Activated CD4-positive, alpha-beta T cell treated with anti-CD3 and anti-CD28 coated beads for 36 hours (primary cell): ENCODE measurements around the gene SDCCAG8. TPM values are rescaled to one million over a fixed set of nuclear protein-coding genes. Genes with fewer than 3 reads are reported as not detected.

Experiments
- ATAC-seq: fragments of 200-7000 bp; cut with Tn5 transposase; one replicate; pipeline ENCODE4 v1.10.0; 2021; ENCODE audit warnings: mild to moderate bottlenecking, moderate library complexity
- CTCF ChIA-PET: fragments of 350-600 bp; sonication (Branson Sonifier 250); formaldehyde crosslinking; loops from one replicate; lab custom pipeline; 2021; ENCODE audit warnings: antibody characterized with exemption; lab: Charles Lee
- POLR2A ChIA-PET: fragments of 350-600 bp; sonication (Branson Sonifier 250); formaldehyde crosslinking; loops from one replicate; lab custom pipeline; 2021; ENCODE audit warnings: antibody characterized with exemption, inconsistent platforms; lab: Charles Lee
- DNase-seq: peaks from one replicate; pipeline ENCODE4 v3.0.0-alpha.2; 2020
- H3K27ac Mint-ChIP-seq: one replicate; pipeline ENCODE4 v1.8.0; 2021; ENCODE audit warnings: mixed read lengths
- H3K27me3 Mint-ChIP-seq: one replicate; pipeline ENCODE4 v1.8.0; 2021; ENCODE audit warnings: mixed read lengths
- H3K36me3 Mint-ChIP-seq: one replicate; pipeline ENCODE4 v1.8.0; 2021; ENCODE audit warnings: low read depth, mixed read lengths
- H3K4me1 Mint-ChIP-seq: one replicate; pipeline ENCODE4 v1.8.0; 2021; ENCODE audit warnings: mixed read lengths
- H3K4me3 Mint-ChIP-seq: one replicate; pipeline ENCODE4 v1.8.0; 2021; ENCODE audit warnings: mild to moderate bottlenecking, moderate library complexity, mixed read lengths
- H3K9me3 Mint-ChIP-seq: one replicate; pipeline ENCODE4 v1.8.0; 2021; ENCODE audit warnings: low read depth, mixed read lengths
- intact Hi-C, 2 experiments: fragments of 100-400 bp; cut with DNase I in 1 of 2; cut with micrococcal nuclease in 1 of 2; formaldehyde crosslinking; loops; one replicate each; pipeline versions ENCODE4 v1.14.2 to v1.15.1; 2022 to 2024; cut with DNase I, micrococcal nuclease
- total RNA-seq, 2 experiments: library from RNA; stranded (reverse); gene quantifications; one replicate each; pipeline ENCODE4 v1.2.3, GENCODE V29; 2021

Gene SDCCAG8
- total RNA-seq, 2 experiments from 2014 or later: 26.4 to 26.5 TPM

- POLR2A ChIA-PET: no interaction called here
- H3K27ac Mint-ChIP-seq: no peak overlapping the region
- CTCF ChIA-PET: interaction anchor here (0.9 kb wide), 1 partner anchor 527 kb away, joined by 3 read pairs; no protein-coding TSS in a partner anchor
Observed at GRCh38 chr1:243465738-243466137, 209.9 kb downstream of the SDCCAG8 start.

GRCh38 chr1:243469497-243469896 lies 213.7 kb downstream of the SDCCAG8 start:
- intact Hi-C loops: no loop called here
- DNase-seq (no peak), ATAC-seq (no peak)
- ChIA-PET POLR2A (no interaction called here), CTCF (interaction anchor here (0.6 kb wide), 1 partner anchor 410 kb away, joined by 3 read pairs; no protein-coding TSS in a partner anchor)
- H3K27me3 Mint-ChIP-seq: no peaks in the 10 kb centered on the region
- H3K9me3 Mint-ChIP-seq: no peaks in the 10 kb centered on the region
- H3K36me3 Mint-ChIP-seq: no peaks in the 10 kb centered on the region
- H3K4me1 Mint-ChIP-seq: peaks cover 10% of the 10 kb centered on the region
- H3K27ac Mint-ChIP-seq: no peak overlapping the region
- no peak overlapping the region for H3K4me3 Mint-ChIP-seq

More at GRCh38 chr1:243465738-243466137, 209.9 kb downstream of the SDCCAG8 start:
- intact Hi-C loops: no loop called here
- Mint-ChIP-seq H3K9me3 (no peaks in the 10 kb centered on the region), H3K27me3 (no peaks in the 10 kb centered on the region), H3K4me1 (no peaks in the 10 kb centered on the region), H3K4me3 (no peak overlapping the region), H3K36me3 (peaks cover 3% of the 10 kb centered on the region)
- ATAC-seq (no peak), DNase-seq (no peak)

DNA sequence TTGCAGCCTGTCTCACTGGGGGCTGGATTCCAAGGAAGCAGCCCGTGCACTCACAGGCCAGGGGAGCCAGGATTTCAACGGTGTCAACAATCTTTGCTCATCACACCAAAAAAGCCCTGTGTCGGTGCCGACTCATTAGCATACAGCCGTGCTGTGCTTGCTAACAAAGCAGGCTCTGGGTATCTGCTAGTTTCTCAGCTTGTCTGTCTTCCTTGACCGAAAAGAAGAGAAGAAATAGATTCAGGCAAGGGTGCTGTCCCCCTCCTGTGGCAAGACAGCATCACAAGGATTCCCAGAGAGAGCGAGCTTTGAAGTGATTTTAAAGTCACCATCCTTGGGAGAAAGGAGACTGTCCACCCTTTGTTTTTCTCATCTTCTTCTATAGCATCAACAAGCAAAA lies 214.7 kb downstream of the SDCCAG8 start:
- intact Hi-C loops: loop anchor here in 1 of 2 experiments (10.0 kb wide), 1 partner anchor 804 kb away; no protein-coding TSS in a partner anchor
- H3K27me3 Mint-ChIP-seq: no peaks in the 10 kb centered on the region
- no peaks in the 10 kb centered on the region for H3K36me3 Mint-ChIP-seq
- ATAC-seq (no peak), DNase-seq (no peak)
- ChIA-PET POLR2A (no interaction called here), CTCF (no interaction called here)
- H3K27ac Mint-ChIP-seq: no peak overlapping the region
- H3K4me1 Mint-ChIP-seq: peaks cover 10% of the 10 kb centered on the region
- H3K9me3 Mint-ChIP-seq: no peaks in the 10 kb centered on the region
- H3K4me3 Mint-ChIP-seq: no peak overlapping the region

GRCh38 chr1:243471026-243471685 lies 215.3 kb downstream of the SDCCAG8 start:
- DNase-seq: no peak
- POLR2A ChIA-PET: no interaction called here
- no peaks in the 10 kb centered on the region for H3K36me3 Mint-ChIP-seq
- H3K4me3 Mint-ChIP-seq: no peak overlapping the region
- no peaks in the 10 kb centered on the region for H3K9me3 Mint-ChIP-seq
- intact Hi-C loops: loop anchor here in 1 of 2 experiments (10.0 kb wide), 1 partner anchor 804 kb away; no protein-coding TSS in a partner anchor
- CTCF ChIA-PET: no interaction called here
- H3K27ac Mint-ChIP-seq: no peak overlapping the region
- ATAC-seq: no peak
- no peaks in the 10 kb centered on the region for H3K27me3 Mint-ChIP-seq
- peaks cover 10% of the 10 kb centered on the region for H3K4me1 Mint-ChIP-seq

- H3K4me1 Mint-ChIP-seq: peaks cover 10% of the 10 kb centered on the region
- no peak for DNase-seq
- ChIA-PET POLR2A (no interaction called here), CTCF (no interaction called here)
- H3K27me3 Mint-ChIP-seq: no peaks in the 10 kb centered on the region
- H3K4me3 Mint-ChIP-seq: no peak overlapping the region
- no peak overlapping the region for H3K27ac Mint-ChIP-seq
- H3K9me3 Mint-ChIP-seq: no peaks in the 10 kb centered on the region
- no peak for ATAC-seq
- intact Hi-C loops: loop anchor here in 1 of 2 experiments (10.0 kb wide), 1 partner anchor 803 kb away; no protein-coding TSS in a partner anchor
- H3K36me3 Mint-ChIP-seq: no peaks in the 10 kb centered on the region
Observed at GRCh38 chr1:243471754-243472745, 216.2 kb downstream of the SDCCAG8 start.

GRCh38 chr1:243473227-243474135 lies 217.6 kb downstream of the SDCCAG8 start:
- peaks cover 10% of the 10 kb centered on the region for H3K4me1 Mint-ChIP-seq
- intact Hi-C loops: loop anchor here in 1 of 2 experiments (10.0 kb wide), 1 partner anchor 801 kb away; no protein-coding TSS in a partner anchor

DNA sequence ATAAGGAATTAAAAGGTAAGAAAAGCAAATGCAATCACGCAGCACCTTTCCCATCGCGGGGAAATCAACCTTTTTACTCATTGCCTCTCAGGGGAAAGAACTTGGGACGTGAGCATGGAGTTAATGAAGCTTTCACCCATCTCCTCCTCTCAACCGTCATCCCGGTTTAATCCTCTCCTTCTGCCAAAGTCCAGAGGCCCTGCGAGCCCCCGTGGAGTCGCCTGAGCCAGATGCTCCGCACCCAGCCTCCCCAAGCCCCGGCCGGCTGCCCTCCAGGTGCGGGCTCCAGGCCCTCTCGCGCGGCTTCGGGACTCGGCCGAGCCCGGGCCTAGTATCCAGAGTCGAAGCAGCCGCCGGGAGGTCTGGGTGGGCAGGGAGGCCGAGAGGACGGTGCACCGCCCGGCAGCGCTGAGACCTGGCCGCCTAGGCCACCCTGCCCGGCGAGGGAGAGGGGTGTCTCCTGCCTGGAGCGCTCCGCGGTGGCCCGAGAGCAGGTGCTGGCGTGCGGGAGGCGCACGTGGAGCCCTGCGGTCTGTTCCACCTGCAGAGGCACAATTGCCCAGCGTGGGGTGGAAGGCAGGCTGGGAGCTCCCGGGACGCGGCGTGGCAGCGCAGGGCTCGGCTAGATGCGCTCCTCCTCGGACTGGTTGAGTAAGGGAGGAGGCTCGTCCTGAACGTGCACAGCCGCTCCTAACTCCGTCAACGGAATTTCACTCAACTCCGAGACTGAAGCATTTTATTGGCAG lies 218.5 kb downstream of the SDCCAG8 start:
- H3K36me3 Mint-ChIP-seq: no peaks in the 10 kb centered on the region
- no peaks in the 10 kb centered on the region for H3K27me3 Mint-ChIP-seq
- H3K9me3 Mint-ChIP-seq: no peaks in the 10 kb centered on the region
- H3K4me1 Mint-ChIP-seq: peaks cover 10% of the 10 kb centered on the region
- H3K4me3 Mint-ChIP-seq: no peak overlapping the region
- DNase-seq (no peak), ATAC-seq (no peak)
- intact Hi-C loops: loop anchor here in 1 of 2 experiments (10.0 kb wide), 1 partner anchor 800 kb away; no protein-coding TSS in a partner anchor
- H3K27ac Mint-ChIP-seq: no peak overlapping the region
- CTCF ChIA-PET: no interaction called here
- POLR2A ChIA-PET: no interaction called here

More at GRCh38 chr1:243473227-243474135, 217.6 kb downstream of the SDCCAG8 start:
- POLR2A ChIA-PET: no interaction called here
- peak overlapping the region; percentile 71 for H3K4me3 Mint-ChIP-seq
- ATAC-seq: no peak
- H3K36me3 Mint-ChIP-seq: no peaks in the 10 kb centered on the region
- H3K27ac Mint-ChIP-seq: peak overlapping the region; percentile 62
- CTCF ChIA-PET: no interaction called here
- no peaks in the 10 kb centered on the region for H3K27me3 Mint-ChIP-seq
- no peak for DNase-seq
- H3K9me3 Mint-ChIP-seq: no peaks in the 10 kb centered on the region

- Mint-ChIP-seq H3K4me1 (peaks cover 10% of the 10 kb centered on the region), H3K36me3 (no peaks in the 10 kb centered on the region), H3K4me3 (no peak overlapping the region), H3K27ac (no peak overlapping the region), H3K9me3 (no peaks in the 10 kb centered on the region), H3K27me3 (no peaks in the 10 kb centered on the region)
- intact Hi-C loops: loop anchor here in 1 of 2 experiments (10.0 kb wide), 1 partner anchor 800 kb away; no protein-coding TSS in a partner anchor
- ChIA-PET CTCF (no interaction called here), POLR2A (no interaction called here)
- no peak for ATAC-seq
- DNase-seq: no peak
Observed at GRCh38 chr1:243474906-243475305, 219.1 kb downstream of the SDCCAG8 start.

- intact Hi-C loops: loop anchor here in 1 of 2 experiments (10.0 kb wide), 1 partner anchor 799 kb away; no protein-coding TSS in a partner anchor
- CTCF ChIA-PET: interaction anchor here (0.5 kb wide), 1 partner anchor 391 kb away, joined by 3 read pairs; no protein-coding TSS in a partner anchor
- peaks cover 10% of the 10 kb centered on the region for H3K4me1 Mint-ChIP-seq
- no peak for ATAC-seq
- no peak for DNase-seq
- no peaks in the 10 kb centered on the region for H3K36me3 Mint-ChIP-seq
- H3K27me3 Mint-ChIP-seq: no peaks in the 10 kb centered on the region
- H3K27ac Mint-ChIP-seq: no peak overlapping the region
- POLR2A ChIA-PET: no interaction called here
- H3K9me3 Mint-ChIP-seq: no peaks in the 10 kb centered on the region
- no peak overlapping the region for H3K4me3 Mint-ChIP-seq
Observed at GRCh38 chr1:243475966-243476365, 220.1 kb downstream of the SDCCAG8 start.

DNA sequence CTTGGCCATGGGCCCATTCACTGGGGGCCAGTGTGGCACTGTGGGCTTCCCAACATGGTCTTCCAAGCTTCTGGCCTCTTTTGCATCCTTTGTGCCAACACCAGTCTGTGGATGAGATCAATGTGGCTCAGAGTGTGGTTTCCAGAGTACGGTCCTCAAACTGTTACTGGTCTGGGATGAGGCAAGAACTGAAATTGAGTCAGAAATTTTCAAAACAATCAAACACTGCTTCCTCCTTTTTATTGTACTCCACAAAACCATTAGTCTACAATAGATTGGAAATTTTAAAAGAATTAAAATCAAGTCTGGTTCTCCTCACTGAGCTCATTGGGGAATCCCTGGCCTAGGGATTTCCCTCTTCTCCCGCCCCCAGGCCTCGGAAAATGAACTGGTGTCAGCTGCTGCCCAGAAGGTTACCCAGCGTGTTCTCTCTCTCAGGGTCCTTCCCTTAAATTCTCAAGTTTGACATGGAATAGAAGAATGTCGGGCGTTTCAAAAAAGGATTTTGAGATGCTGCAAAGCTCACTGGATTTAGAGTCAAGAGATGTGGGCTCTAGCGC lies 222.0 kb downstream of the SDCCAG8 start:
- ChIA-PET CTCF (interaction anchor here (1.1 kb wide), 1 partner anchor 12 kb away, joined by 5 read pairs; no protein-coding TSS in a partner anchor), POLR2A (no interaction called here)
- no peak for DNase-seq
- peaks cover 20% of the 10 kb centered on the region for H3K4me1 Mint-ChIP-seq
- no peak overlapping the region for H3K27ac Mint-ChIP-seq
- no peak overlapping the region for H3K4me3 Mint-ChIP-seq
- no peaks in the 10 kb centered on the region for H3K27me3 Mint-ChIP-seq
- no peaks in the 10 kb centered on the region for H3K9me3 Mint-ChIP-seq
- H3K36me3 Mint-ChIP-seq: no peaks in the 10 kb centered on the region
- intact Hi-C loops: loop anchor here in 1 of 2 experiments (10.0 kb wide), 1 partner anchor 797 kb away; no protein-coding TSS in a partner anchor
- ATAC-seq: no peak
